HG03039 (cell line): Measurements from ENCODE around the gene BCAS3.

Experiments used
- ATAC-seq: cut with Tn5 transposase; IDR thresholded peaks from one replicate; pipeline ENCODE4 v1.9.1; 2021; ENCODE audit warnings: mild to moderate bottlenecking, moderate library complexity; ENCODE audit not compliant: unreplicated experiment

The BCAS3 gene

GRCh38 chr17:61118871-61119270 lies 441.2 kb downstream of the BCAS3 start:
- ATAC-seq = no peak

- ATAC-seq = no peak
Observed at GRCh38 chr17:61122326-61122913, 444.8 kb downstream of the BCAS3 start.

DNA sequence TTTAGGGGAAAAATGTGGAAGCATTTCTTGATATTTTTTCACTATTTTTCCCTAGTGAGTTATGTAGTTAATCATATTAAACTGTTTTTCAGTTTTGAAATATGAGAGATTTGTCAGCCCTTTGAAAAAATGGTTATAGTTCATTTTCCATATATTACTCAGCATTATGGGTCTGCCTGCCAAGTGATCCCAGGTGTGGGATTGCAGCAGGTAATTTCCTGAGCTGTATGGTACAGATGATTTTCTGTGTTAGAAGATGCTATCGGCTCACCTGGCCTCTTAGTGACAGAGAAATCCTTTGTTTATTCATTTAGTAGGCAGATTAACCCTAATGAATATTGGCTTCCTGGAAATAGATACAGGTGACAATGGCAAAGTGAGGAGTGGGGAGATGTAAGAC lies 446.9 kb downstream of the BCAS3 start:
- no peak for ATAC-seq

GRCh38 chr17:61126473-61127249 lies 449.0 kb downstream of the BCAS3 start:
- no peak for ATAC-seq

DNA sequence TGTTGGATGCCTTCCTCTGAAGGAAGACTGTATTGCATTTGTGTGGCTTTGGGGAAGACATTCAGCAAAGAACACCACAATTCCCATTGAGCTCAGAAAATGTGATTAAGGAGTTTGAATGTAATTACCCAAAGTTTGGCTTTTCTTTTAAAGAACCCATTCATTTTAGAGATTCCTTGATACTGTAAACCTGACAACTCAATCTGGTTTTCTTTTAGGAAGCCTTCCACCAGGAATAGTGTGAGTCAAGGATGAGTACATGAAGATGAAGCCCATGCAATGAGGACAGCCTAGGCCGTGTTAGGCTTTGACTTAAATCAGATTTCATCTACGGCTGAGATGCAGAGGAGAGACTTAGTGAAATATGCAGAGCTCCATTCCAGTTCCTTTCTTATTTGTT lies 450.3 kb downstream of the BCAS3 start:
- no peak for ATAC-seq

GRCh38 chr17:61128661-61129115 lies 451.0 kb downstream of the BCAS3 start:
- ATAC-seq = no peak

DNA sequence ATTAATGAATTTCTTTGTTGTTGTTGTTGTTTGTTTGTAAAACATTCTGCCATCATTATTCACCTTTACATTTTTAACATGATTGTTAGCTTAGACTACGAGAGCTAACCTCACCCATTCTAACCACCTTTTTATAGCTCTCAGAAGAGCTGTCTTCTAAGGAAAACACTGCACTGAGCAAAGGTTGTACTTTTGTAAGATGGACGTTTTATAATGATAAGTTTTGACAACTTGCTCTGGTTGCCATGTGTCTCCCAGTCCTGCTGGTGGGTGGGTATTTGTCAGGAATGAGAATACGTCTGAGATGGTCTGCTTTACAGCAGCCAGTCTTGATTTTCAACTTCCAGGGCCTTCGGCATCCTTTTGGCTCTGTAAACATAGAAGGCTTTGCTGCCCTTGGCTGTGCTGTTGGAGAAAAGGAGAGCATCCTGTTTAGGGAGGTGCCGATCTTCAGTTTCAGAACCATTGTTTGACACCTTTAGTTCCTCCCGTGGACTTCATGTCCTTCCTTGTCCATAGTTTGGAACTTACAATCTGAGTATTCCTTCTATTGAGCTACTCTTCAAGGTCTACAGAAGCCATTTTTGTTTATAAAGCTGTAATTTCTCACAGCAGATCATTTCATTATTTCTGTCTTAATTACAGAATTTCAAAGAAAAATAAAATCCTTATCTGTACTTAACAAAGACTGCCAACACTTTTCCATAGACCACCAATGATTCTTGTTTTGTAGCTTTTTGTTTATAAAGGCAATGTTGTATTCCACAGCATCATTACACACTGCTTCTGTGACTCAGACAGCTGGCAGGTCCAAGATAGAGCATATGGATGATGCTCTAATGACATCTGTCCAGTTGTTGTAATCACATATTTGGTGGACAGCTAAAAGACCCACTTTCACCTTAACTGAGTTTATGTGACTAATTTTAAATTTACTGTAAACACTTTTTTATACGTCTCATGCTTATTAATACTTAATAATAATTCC lies 451.9 kb downstream of the BCAS3 start:
- ATAC-seq = no peak

- ATAC-seq = no peak
Observed at GRCh38 chr17:61130330-61130729, 452.7 kb downstream of the BCAS3 start.

GRCh38 chr17:61131585-61131984 lies 453.9 kb downstream of the BCAS3 start:
- no peak for ATAC-seq

DNA sequence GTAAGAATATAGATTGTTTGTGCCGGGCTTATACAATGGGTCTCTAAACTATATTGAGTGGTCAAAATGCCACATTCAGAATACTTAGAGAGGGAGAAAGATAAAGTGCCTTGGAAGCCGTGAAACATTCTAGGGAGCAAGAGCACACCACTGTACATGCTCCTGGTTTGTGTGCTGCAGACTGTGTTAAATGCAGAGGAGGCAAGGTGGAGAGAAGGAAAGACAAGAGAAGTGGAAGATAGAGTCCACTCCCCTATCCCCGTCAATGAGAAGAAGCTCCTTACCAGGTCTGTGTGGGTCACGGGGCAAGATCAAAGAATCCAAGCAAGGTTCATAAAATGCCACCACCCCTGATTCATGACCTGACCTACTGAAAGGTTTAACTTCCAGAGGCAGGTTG lies 454.9 kb downstream of the BCAS3 start:
- no peak for ATAC-seq

GRCh38 chr17:61133853-61134252 lies 456.2 kb downstream of the BCAS3 start:
- ATAC-seq = no peak

DNA sequence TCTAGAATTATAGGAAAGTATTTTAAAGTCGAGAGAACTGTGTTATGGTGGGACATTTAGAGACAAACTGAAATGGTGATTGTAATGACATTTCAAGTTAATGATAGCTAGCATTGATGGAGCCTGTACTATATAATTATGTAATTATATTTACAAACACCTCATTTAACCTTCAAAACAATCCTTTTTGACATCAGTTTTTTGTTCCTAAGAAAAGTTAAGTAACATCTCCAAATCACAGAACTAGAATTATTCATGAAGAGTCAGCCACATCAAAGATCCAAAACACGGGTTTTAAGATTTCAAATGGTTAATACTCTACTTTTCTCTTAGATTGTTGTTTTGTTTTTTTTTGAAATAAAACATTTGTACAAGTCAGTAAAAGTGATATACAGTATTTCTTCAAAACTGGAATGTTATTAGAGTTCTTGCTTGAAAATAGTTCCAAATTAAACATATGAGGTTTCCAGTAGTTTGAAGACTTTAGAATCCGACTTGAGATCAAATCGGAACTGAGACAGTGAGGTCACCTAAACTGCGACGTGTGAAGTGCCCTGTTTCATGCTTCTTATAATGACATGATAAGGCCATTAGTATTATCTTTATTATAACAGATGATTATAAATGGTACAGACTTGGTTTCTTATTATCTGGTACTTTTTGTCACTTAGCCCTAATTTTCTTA lies 457.0 kb downstream of the BCAS3 start:
- ATAC-seq = no peak

- no peak for ATAC-seq
Observed at GRCh38 chr17:61135782-61136181, 458.1 kb downstream of the BCAS3 start.

DNA sequence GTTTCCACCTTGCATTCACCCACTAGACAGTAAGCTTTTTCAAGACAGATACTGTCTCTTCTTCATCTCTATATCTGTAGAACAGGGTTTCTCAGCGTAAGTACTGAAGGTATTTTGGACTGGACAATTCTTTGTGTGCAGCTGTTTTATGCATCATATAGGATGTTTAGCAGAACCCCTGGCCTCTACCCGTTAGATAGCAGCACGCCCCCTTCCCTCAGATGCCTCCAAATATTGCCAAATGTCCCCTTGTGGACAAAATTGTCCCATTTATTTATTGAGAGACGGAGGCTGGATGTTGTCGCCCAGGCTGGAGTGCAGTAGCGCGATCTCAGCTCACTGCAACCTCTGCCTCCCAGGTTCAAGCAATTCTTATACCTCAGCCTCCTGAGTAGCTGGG lies 458.6 kb downstream of the BCAS3 start:
- no peak for ATAC-seq

- peak; percentile 58 for ATAC-seq
Observed at GRCh38 chr17:61139219-61139618, 461.6 kb downstream of the BCAS3 start.

DNA sequence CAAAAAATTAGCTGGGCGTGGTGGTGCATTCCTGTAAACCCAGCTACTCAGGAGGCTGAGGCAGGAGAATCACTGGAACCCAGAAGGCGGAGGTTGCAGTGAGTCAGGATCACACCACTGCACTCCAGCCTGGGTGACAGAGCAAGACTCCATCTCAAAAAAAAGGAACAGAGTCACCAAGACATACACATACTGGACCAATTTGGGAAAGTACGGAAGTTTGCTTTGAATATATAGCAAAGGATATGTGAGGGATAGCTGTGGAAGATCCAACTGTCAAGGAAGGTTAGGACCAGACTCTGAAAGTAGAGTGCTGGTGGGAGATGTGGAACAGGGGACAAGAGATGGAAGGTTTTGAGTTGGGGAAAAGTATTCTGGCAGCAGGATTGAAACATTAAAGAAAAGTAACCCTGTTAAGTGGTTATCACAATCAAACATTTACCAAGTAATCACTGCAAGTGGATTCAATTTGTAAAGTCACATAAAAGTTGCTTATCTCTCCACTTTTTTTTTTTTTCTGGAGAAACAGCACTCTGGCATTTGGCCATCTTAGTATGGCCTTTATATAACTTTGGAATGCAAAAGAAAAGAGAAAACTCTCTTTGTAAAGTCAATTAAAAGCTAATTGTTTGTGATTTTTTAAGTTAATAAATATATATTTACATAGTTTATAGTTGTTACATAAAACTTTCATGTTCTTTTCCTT lies 462.6 kb downstream of the BCAS3 start:
- ATAC-seq = no peak

GRCh38 chr17:61143026-61143425 lies 465.4 kb downstream of the BCAS3 start:
- ATAC-seq = no peak

- no peak for ATAC-seq
Observed at GRCh38 chr17:61144137-61144536, 466.5 kb downstream of the BCAS3 start.

GRCh38 chr17:61144617-61145564 lies 467.2 kb downstream of the BCAS3 start:
- ATAC-seq = no peak
